Measurements from ENCODE around the gene TMEM11. TPM values are rescaled to one million over a fixed set of nuclear protein-coding genes. Genes with fewer than 3 reads are reported as not detected.

TMEM11 gene
- total and polyA plus RNA-seq, 2 of the 8 experiments (the other 6 are each of a cell fraction or from before 2014, with no cell fraction given), result 33.3 to 90.4 TPM

GRCh38 chr17:21149621-21150020 is 64.3 kb downstream of the TMEM11 start (continued):
- no peak for TF ChIP-seq CHD7 (IDR thresholded peaks at IDR 0.05; ENCODE audit: insufficient replicate concordance, low read length)

Data from H1 (cell line).